C4-2B (cell line): ENCODE results near the gene ZNF354C.

Experiments used
- CTCF ChIP-seq: fragments of 450-650 bp; conservative IDR thresholded peaks from 2 replicates; pipeline ENCODE4 v1.5.1; 2017; ENCODE audit warnings: mild to moderate bottlenecking
- ZFX ChIP-seq: fragments of 450-650 bp; IDR thresholded peaks from 2 replicates; pipeline ENCODE4 v1.6.1; 2017

GRCh38 chr5:179132586-179133355 lies 72.6 kb downstream of the ZNF354C start:
- TF ChIP-seq CTCF: no peak
- TF ChIP-seq ZFX: no peak
